ENCODE data around the gene ATP10D.

The ATP10D gene

GRCh38 chr4:47475411-47475810, 9.7 kb upstream of the ATP10D start:
- no peak overlapping the region for H3K4me3 ChIP-seq (ENCODE audit: low read length)
- no peak for TF ChIP-seq ZNF274 (IDR thresholded peaks at IDR 0.05; ENCODE audit: low read depth, low read length)

GRCh38 chr4:47478804-47479203, 6.3 kb upstream of the ATP10D start:
- H3K4me3 ChIP-seq (ENCODE audit: low read length): no peak overlapping the region
- no peak for TF ChIP-seq ZNF274 (IDR thresholded peaks at IDR 0.05; ENCODE audit: low read depth, low read length)

- no peak for TF ChIP-seq ZNF274 (IDR thresholded peaks at IDR 0.05; ENCODE audit: low read depth, low read length)
- no peak overlapping the region for H3K4me3 ChIP-seq (ENCODE audit: low read length)
These were observed 2.7 kb upstream of the ATP10D start for GRCh38 chr4:47482326-47482725.

GRCh38 chr4:47483745-47484144, 1.3 kb upstream of the ATP10D start:
- no peak overlapping the region for H3K4me3 ChIP-seq (ENCODE audit: low read length)
- no peak for TF ChIP-seq ZNF274 (IDR thresholded peaks at IDR 0.05; ENCODE audit: low read depth, low read length)

- H3K4me3 ChIP-seq (ENCODE audit: low read length): no peak overlapping the region
These were observed 907 bp upstream of the ATP10D start for GRCh38 chr4:47484168-47484567.

GRCh38 chr4:47485768-47486167, 693 bp downstream of the ATP10D start:
- TF ChIP-seq ZNF274 (IDR thresholded peaks at IDR 0.05; ENCODE audit: low read depth, low read length): no peak
- H3K4me3 ChIP-seq (ENCODE audit: low read length): peak overlapping the region; percentile 79

More at GRCh38 chr4:47484168-47484567, 907 bp upstream of the ATP10D start:
- no peak for TF ChIP-seq ZNF274 (IDR thresholded peaks at IDR 0.05; ENCODE audit: low read depth, low read length)

- H3K4me3 ChIP-seq (ENCODE audit: low read length): peak overlapping the region; percentile 79
- TF ChIP-seq ZNF274 (IDR thresholded peaks at IDR 0.05; ENCODE audit: low read depth, low read length): no peak
These were observed 1.2 kb downstream of the ATP10D start for GRCh38 chr4:47486231-47486673.

- H3K4me3 ChIP-seq (ENCODE audit: low read length): peak overlapping the region; percentile 79; the same call in 1 of the 2 replicates
These were observed 1.7 kb downstream of the ATP10D start for GRCh38 chr4:47486727-47487126.

GRCh38 chr4:47488706-47489105, 3.6 kb downstream of the ATP10D start:
- H3K4me3 ChIP-seq (ENCODE audit: low read length): no peak overlapping the region

GRCh38 chr4:47490550-47490949, 5.5 kb downstream of the ATP10D start:
- TF ChIP-seq ZNF274 (IDR thresholded peaks at IDR 0.05; ENCODE audit: low read depth, low read length): no peak
- H3K4me3 ChIP-seq (ENCODE audit: low read length): no peak overlapping the region; the same call in 1 of the 2 replicates

More at GRCh38 chr4:47488706-47489105, 3.6 kb downstream of the ATP10D start:
- TF ChIP-seq ZNF274 (IDR thresholded peaks at IDR 0.05; ENCODE audit: low read depth, low read length): no peak

- TF ChIP-seq ZNF274 (IDR thresholded peaks at IDR 0.05; ENCODE audit: low read depth, low read length): no peak
- H3K4me3 ChIP-seq (ENCODE audit: low read length): peak overlapping the region; percentile 76
These were observed 8.4 kb downstream of the ATP10D start for GRCh38 chr4:47493238-47494123.

- TF ChIP-seq ZNF274 (IDR thresholded peaks at IDR 0.05; ENCODE audit: low read depth, low read length): no peak
- no peak overlapping the region; the same call in 1 of the 2 replicates for H3K4me3 ChIP-seq (ENCODE audit: low read length)
These were observed 9.0 kb downstream of the ATP10D start for GRCh38 chr4:47494124-47494430.

- TF ChIP-seq ZNF274 (IDR thresholded peaks at IDR 0.05; ENCODE audit: low read depth, low read length): no peak
- no peak overlapping the region for H3K4me3 ChIP-seq (ENCODE audit: low read length)
These were observed 13.8 kb downstream of the ATP10D start for GRCh38 chr4:47498899-47499298.

GRCh38 chr4:47499700-47500099, 14.6 kb downstream of the ATP10D start:
- no peak overlapping the region for H3K4me3 ChIP-seq (ENCODE audit: low read length)
- TF ChIP-seq ZNF274 (IDR thresholded peaks at IDR 0.05; ENCODE audit: low read depth, low read length): no peak

GRCh38 chr4:47500776-47501175, 15.7 kb downstream of the ATP10D start:
- no peak overlapping the region for H3K4me3 ChIP-seq (ENCODE audit: low read length)
- TF ChIP-seq ZNF274 (IDR thresholded peaks at IDR 0.05; ENCODE audit: low read depth, low read length): no peak

All from GM08714 (cell line).